Effector memory CD4-positive, alpha-beta T cell (primary cell): ENCODE data around the gene OR13C2.

Experiments used
- DNase-seq, 3 donors: peaks; one replicate each; pipeline ENCODE4 v3.0.0-alpha.2; 2020
- H3K27ac ChIP-seq: 2 replicates; pipeline ENCODE4 v1.7.0; 2013; ENCODE audit warnings: mild to moderate bottlenecking, low read length, moderate library complexity; ENCODE audit not compliant: insufficient read depth, poor library complexity, severe bottlenecking
- H3K27me3 ChIP-seq: replicated peaks from 2 replicates; pipeline ENCODE4 v1.7.0; 2013; ENCODE audit warnings: mild to moderate bottlenecking, low read length; ENCODE audit not compliant: insufficient read depth, control insufficient read depth, poor library complexity, severe bottlenecking
- H3K36me3 ChIP-seq: 2 replicates; pipeline ENCODE4 v1.7.0; 2013; ENCODE audit warnings: mild to moderate bottlenecking, low read length, moderate library complexity; ENCODE audit not compliant: control insufficient read depth, insufficient read depth
- H3K4me1 ChIP-seq: 2 replicates; pipeline ENCODE4 v1.7.0; 2013; ENCODE audit warnings: low read length, mild to moderate bottlenecking; ENCODE audit not compliant: control insufficient read depth, insufficient read depth, poor library complexity, severe bottlenecking
- H3K4me3 ChIP-seq: 2 replicates; pipeline ENCODE4 v1.7.0; 2013; ENCODE audit warnings: low read length, low read depth, mild to moderate bottlenecking; ENCODE audit not compliant: insufficient read depth, poor library complexity, severe bottlenecking
- H3K9me3 ChIP-seq: 2 replicates; pipeline ENCODE4 v1.7.0; 2013; ENCODE audit warnings: mild to moderate bottlenecking, low read length, moderate library complexity; ENCODE audit not compliant: control insufficient read depth

The OR13C2 gene

DNA sequence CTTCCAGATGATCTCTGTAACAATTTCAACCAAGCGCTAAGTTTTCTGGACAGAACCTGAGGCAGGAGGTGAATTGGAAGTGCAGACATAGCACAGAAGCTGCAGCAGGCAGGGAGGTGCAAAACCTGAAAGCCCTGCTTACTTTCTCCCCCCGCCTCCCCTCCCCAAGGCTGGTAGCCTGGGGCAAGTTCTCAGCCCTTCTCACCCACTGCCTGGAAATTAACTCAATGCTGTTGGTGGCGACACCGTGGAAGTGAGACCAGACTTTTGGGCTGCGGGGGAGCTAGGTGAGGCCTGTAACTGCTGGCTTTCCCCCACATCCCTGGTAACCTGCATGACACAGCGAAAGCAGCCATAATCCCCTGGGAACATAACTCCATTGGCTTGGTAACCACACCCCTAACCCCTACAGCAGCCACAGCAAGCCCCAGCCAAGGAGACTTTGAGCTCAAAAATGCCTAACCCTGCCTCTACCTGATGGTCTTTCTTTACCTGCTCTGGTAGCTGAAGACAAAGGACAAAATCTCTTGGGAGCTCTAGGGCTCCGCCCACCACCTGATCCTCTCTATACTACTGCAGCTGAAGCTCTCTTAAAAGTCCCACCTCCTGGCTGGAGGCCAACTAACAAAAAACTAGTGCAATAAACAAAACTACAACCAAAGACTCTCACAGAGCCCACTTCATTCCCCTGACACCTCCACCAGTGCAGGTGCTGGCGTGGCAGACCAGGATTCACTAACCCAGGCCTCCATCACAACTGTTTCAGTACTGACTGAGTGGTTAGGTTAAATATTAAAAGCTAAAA lies 48.4 kb downstream of the OR13C2 start:
- no peaks in the 10 kb centered on the region for H3K36me3 ChIP-seq
- H3K4me3 ChIP-seq = no peak overlapping the region
- no peaks in the 10 kb centered on the region for H3K9me3 ChIP-seq
- H3K4me1 ChIP-seq = no peaks in the 10 kb centered on the region
- H3K27me3 ChIP-seq = no peaks in the 10 kb centered on the region
- no peak for DNase-seq
- no peak overlapping the region for H3K27ac ChIP-seq

DNA sequence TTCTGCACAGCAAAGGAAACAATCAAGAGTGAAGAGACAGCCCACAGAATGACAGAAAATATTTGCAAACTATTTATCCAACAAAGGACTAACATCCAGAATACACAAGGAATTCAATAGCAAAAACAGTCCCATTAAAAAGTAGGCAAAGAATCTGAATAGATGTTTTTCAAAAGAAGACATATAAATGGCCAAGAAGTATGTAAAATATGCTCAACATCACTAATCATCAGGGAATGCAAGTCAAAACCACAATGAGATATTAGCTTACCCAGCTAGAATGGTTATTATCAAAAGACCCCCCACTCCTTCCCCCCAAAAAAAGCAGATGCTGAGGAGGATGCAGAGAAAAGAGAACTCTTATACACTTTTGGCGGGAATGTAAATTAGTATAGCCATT lies 49.9 kb downstream of the OR13C2 start:
- Histone ChIP-seq H3K36me3 (no peaks in the 10 kb centered on the region), H3K27me3 (no peaks in the 10 kb centered on the region), H3K27ac (no peak overlapping the region), H3K4me1 (no peaks in the 10 kb centered on the region), H3K9me3 (no peaks in the 10 kb centered on the region), H3K4me3 (no peak overlapping the region)
- no peak for DNase-seq
